Neutrophil (primary cell): ENCODE results near the gene CCDC126.

Experiments used
- H3K27ac ChIP-seq: fragments of 200-600 bp; sonication (generic); 2 replicates; pipeline ENCODE4 v1.5.1; 2016; ENCODE audit warnings: mild to moderate bottlenecking, moderate library complexity
- H3K27me3 ChIP-seq: fragments of 200-600 bp; sonication (generic); 2 replicates; pipeline ENCODE4 v1.6.0; 2016; ENCODE audit warnings: mild to moderate bottlenecking
- H3K36me3 ChIP-seq: fragments of 200-600 bp; sonication (generic); 2 replicates; pipeline ENCODE4 v1.5.1; 2017
- H3K4me1 ChIP-seq, 2 experiments: fragments of 200-600 bp in 1 of 2; sonication (generic) in 1 of 2; 1 replicate in 1 of 2; 2 replicates in 1 of 2; pipeline versions ENCODE4 v1.5.1 to v1.6.1; 2013 to 2016; ENCODE audit warnings: low read depth in 1 of 2, low read length in 1 of 2, mild to moderate bottlenecking in 1 of 2, moderate library complexity in 1 of 2; ENCODE audit not compliant: control insufficient read depth in 1 of 2, insufficient read depth in 1 of 2
- H3K4me3 ChIP-seq, 2 experiments: fragments of 200-600 bp in 1 of 2; sonication (generic) in 1 of 2; 1 replicate in 1 of 2; 2 replicates in 1 of 2; pipeline ENCODE4 v1.5.1; 2013 to 2016; ENCODE audit warnings: low read depth in 1 of 2, low read length in 1 of 2, mild to moderate bottlenecking in 1 of 2, moderate library complexity in 1 of 2
- H3K9me3 ChIP-seq: fragments of 200-600 bp; sonication (generic); 2 replicates; pipeline ENCODE4 v1.5.1; 2016
- TF ChIP-seq, protein P1 (sequence below): fragments of 200-600 bp; sonication (generic); IDR thresholded peaks from 2 replicates; pipeline ENCODE4 v1.5.1; 2016; ENCODE audit warnings: antibody characterized with exemption

CCDC126 gene

DNA sequence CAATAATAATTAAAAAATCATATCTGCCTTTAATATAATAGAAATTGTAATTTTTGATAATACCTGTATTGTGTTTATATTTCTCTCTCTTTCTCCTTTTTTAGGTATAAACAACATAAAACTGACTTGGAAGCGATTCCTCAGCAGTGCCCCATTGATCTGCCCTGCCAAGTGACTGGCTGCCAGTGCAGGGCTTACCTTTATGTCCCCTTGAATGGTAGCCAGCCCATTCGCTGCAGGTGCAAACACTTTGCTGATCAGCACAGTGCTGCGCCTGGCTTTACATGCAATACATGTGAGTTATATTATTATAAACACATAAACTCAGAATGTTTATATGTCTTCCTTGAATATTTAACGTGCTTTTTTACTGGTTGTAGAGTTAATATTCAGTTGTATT is 92.0 kb downstream of the CCDC126 start:
- H3K36me3 ChIP-seq: peaks cover 16% of the 10 kb centered on the region
- H3K4me3 ChIP-seq: no peak overlapping the region
- TF ChIP-seq, protein P1, sequence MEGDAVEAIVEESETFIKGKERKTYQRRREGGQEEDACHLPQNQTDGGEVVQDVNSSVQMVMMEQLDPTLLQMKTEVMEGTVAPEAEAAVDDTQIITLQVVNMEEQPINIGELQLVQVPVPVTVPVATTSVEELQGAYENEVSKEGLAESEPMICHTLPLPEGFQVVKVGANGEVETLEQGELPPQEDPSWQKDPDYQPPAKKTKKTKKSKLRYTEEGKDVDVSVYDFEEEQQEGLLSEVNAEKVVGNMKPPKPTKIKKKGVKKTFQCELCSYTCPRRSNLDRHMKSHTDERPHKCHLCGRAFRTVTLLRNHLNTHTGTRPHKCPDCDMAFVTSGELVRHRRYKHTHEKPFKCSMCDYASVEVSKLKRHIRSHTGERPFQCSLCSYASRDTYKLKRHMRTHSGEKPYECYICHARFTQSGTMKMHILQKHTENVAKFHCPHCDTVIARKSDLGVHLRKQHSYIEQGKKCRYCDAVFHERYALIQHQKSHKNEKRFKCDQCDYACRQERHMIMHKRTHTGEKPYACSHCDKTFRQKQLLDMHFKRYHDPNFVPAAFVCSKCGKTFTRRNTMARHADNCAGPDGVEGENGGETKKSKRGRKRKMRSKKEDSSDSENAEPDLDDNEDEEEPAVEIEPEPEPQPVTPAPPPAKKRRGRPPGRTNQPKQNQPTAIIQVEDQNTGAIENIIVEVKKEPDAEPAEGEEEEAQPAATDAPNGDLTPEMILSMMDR: no peak

GRCh38 chr7:23691320-23691719 is 94.1 kb downstream of the CCDC126 start:
- Histone ChIP-seq H3K27me3 (no peaks in the 10 kb centered on the region), H3K9me3 (no peaks in the 10 kb centered on the region), H3K4me1 (no peaks in the 10 kb centered on the region), H3K27ac (no peak overlapping the region), H3K36me3 (peaks cover 16% of the 10 kb centered on the region), H3K4me3 (no peak overlapping the region)
- TF ChIP-seq, protein P1: no peak

More for the DNA sequence above, 92.0 kb downstream of the CCDC126 start:
- H3K9me3 ChIP-seq: no peaks in the 10 kb centered on the region
- no peaks in the 10 kb centered on the region for H3K27me3 ChIP-seq
- H3K4me1 ChIP-seq: no peaks in the 10 kb centered on the region
- H3K27ac ChIP-seq: no peak overlapping the region

- Histone ChIP-seq H3K36me3 (peaks cover 16% of the 10 kb centered on the region), H3K27ac (no peak overlapping the region), H3K4me3 (no peak overlapping the region), H3K9me3 (no peaks in the 10 kb centered on the region), H3K4me1 (no peaks in the 10 kb centered on the region), H3K27me3 (no peaks in the 10 kb centered on the region)
- TF ChIP-seq, protein P1: no peak
Measured at GRCh38 chr7:23693224-23693623, 96.0 kb downstream of the CCDC126 start.
